ENCODE data around the gene APOL2.
"Not testable (repeated sequence)": the region's sequence is repeated elsewhere in the genome, so short reads cannot be mapped to it uniquely, and the experiment has no call there.

Gene APOL2

DNA sequence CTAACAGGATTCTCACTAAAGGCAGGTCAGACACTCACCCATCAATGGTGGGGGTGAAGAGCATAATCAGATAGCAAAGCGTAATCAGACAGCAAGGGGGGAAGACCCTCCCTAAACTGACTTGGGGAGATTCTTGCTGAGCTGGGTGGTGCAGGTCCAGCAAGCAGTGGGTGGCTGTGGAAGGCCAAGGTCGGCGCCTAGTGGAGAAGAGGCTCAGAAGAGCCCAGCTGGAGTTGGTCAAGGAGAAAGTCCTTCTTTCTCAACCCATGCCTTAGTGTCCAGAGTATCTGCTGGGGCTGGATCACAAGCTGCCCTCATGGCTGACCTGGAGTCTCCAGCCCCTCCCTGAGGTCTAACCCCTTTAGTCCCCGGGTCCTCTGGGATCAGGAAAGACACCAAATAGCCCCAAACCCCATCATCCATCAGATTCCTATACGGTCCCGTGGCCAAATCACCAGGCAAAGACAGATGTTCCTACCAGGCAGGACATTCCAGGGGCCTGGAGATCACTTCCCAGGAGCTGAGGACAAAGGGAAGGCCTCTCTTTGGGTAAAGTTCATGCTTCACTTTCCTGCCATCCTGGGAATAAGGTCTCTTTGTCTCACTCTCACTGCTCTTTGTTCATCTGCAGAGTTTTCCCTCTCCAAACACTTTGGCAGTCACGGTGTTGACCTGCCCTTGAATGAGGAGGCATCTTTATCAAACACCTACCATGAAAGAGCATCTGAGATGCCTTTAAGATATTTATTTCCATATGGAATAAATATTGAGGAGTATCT is 24.7 kb upstream of the APOL2 start:
- in situ Hi-C loops (cut with MboI; ENCODE audit: low sequenced_read_pairs) = not testable (repeated sequence)

DNA sequence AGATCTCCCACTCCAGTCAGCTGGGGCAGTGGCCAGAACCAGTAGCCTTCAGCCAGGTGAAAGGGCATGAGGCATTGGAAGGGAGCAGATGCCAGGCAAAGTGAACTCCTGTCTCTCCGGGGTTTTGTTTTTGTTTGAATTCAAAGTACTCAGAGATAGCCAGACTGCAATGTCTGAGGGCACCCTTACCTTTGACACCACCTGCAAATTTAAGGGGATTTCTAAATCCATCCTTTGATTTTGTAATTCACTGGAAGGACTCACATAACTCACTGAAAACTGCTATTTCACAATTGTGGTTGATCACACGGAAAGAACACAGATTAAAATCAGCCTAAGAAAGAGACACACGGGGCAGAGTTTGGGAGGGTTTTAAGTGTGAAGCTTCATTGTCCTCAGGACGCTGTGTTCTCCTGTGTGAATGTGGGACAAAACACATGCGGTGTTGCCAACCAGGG is 23.9 kb upstream of the APOL2 start:
- in situ Hi-C loops (cut with MboI; ENCODE audit: low sequenced_read_pairs) = not testable (repeated sequence)

DNA sequence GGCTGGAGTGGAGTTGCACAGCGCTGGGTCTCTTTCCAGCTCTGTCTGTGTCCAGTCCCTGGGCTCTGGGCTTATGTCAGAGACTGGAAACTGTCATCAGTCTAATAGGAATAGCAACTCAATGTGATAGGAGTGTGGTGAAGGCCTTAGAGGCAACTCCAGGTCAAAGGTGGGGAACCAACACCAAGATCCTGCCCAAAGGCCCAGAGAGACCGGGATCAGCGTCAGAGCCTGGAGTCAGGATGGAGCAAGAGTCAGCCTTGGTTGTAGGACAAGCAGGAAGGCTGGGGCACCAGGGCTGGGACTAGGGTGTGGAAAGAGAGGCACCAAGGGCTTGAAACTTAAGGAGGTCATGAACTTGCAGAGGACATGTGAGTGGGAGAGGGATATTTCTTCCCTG is 23.0 kb upstream of the APOL2 start:
- in situ Hi-C loops (cut with MboI; ENCODE audit: low sequenced_read_pairs) = not testable (repeated sequence)

- in situ Hi-C loops (cut with MboI; ENCODE audit: low sequenced_read_pairs) = not testable (repeated sequence)
These were observed 22.3 kb upstream of the APOL2 start for GRCh38 chr22:36261675-36262074.

DNA sequence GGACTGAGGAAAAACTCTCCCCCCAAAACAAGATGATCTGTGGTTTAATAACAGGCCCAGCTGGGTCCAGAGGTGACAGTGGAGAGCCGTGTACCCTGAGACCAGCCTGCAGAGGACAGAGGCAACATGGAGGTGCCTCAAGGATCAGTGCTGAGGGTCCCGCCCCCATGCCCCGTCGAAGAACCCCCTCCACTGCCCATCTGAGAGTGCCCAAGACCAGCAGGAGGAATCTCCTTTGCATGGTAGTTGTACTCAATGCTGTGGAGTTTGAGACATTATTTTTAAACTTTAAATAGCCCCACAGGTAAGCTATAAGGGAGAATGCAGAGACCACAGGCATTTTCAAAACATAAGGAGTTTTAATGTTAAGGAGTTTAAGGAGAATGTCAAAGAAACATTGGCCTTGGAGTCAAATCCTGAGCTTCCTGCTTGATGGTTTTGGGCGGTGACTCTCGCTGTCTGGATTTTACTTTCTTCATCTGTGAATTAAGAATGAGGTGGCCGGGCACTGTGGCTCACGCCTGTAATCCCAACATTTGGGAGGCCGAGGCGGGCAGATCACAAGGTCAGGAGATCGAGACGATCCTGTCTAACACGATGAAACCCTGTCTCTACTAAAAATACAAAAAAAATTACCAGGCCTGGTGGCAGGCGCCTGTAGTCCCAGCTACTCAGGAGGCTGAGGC is 20.4 kb upstream of the APOL2 start:
- in situ Hi-C loops (cut with MboI; ENCODE audit: low sequenced_read_pairs) = no loop called here

GRCh38 chr22:36258701-36259614 is 19.6 kb upstream of the APOL2 start:
- in situ Hi-C loops (cut with MboI; ENCODE audit: low sequenced_read_pairs) = no loop called here

GRCh38 chr22:36257948-36258670 is 18.8 kb upstream of the APOL2 start:
- in situ Hi-C loops (cut with MboI; ENCODE audit: low sequenced_read_pairs) = no loop called here

- in situ Hi-C loops (cut with MboI; ENCODE audit: low sequenced_read_pairs) = no loop called here
These were observed 18.0 kb upstream of the APOL2 start for GRCh38 chr22:36257308-36257707.

GRCh38 chr22:36256478-36256877 is 17.2 kb upstream of the APOL2 start:
- in situ Hi-C loops (cut with MboI; ENCODE audit: low sequenced_read_pairs) = no loop called here

GRCh38 chr22:36255572-36255971 is 16.2 kb upstream of the APOL2 start:
- in situ Hi-C loops (cut with MboI; ENCODE audit: low sequenced_read_pairs) = not testable (repeated sequence)

GRCh38 chr22:36253523-36254490 is 14.5 kb upstream of the APOL2 start:
- in situ Hi-C loops (cut with MboI; ENCODE audit: low sequenced_read_pairs) = no loop called here

- in situ Hi-C loops (cut with MboI; ENCODE audit: low sequenced_read_pairs) = no loop called here
These were observed 13.6 kb upstream of the APOL2 start, which contains the start of gene APOL1 for GRCh38 chr22:36252754-36253522. APOL1 (plus strand) TSS chr22:36253133; CDS start chr22:36254956, 1,823 bp downstream.

GRCh38 chr22:36251979-36252608 is 12.8 kb upstream of the APOL2 start:
- in situ Hi-C loops (cut with MboI; ENCODE audit: low sequenced_read_pairs) = not testable (repeated sequence)

GRCh38 chr22:36250292-36250960 is 11.1 kb upstream of the APOL2 start:
- in situ Hi-C loops (cut with MboI; ENCODE audit: low sequenced_read_pairs) = not testable (repeated sequence)

- in situ Hi-C loops (cut with MboI; ENCODE audit: low sequenced_read_pairs) = no loop called here
These were observed 9.8 kb upstream of the APOL2 start for GRCh38 chr22:36249160-36249559.

GRCh38 chr22:36247955-36248354 is 8.6 kb upstream of the APOL2 start:
- in situ Hi-C loops (cut with MboI; ENCODE audit: low sequenced_read_pairs) = no loop called here

DNA sequence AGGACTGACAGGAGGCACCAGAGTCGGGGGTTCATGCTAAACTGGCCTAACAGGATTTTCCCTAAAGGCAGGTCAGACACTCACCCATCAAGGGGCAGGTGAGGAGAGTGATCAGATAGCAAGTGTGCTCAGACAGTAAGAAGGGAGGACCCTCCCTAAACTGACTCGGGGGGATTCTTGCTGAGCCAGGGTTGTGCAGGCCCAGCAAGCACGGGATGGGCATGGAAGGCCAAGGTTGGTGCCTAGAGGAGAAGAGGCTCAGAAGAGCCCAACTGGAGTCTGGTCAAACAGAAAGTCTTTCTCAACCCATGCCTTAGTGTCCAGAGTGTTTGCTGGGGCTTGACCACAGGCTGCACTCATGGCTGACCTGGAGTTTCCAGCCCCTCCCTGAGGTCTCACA is 7.4 kb upstream of the APOL2 start:
- in situ Hi-C loops (cut with MboI; ENCODE audit: low sequenced_read_pairs) = no loop called here
